A549 treated with ZK216348 at 1 μM for 4 hours (cell line): ENCODE results near the gene GIMAP5. TPM values are rescaled to one million over a fixed set of nuclear protein-coding genes. Genes with fewer than 3 reads are reported as not detected.

Source experiments
- total RNA-seq: library from RNA; stranded (reverse); fragments of 200-300 nt; extraction: Qiagen RNA extraction; gene quantifications from 5 replicates; pipeline ENCODE4 v1.2.3, GENCODE V29; 2022; ENCODE audit warnings: low read depth

The GIMAP5 gene
- 0.24 TPM in 1 of 5 replicates, not detected in the others for total RNA-seq

DNA sequence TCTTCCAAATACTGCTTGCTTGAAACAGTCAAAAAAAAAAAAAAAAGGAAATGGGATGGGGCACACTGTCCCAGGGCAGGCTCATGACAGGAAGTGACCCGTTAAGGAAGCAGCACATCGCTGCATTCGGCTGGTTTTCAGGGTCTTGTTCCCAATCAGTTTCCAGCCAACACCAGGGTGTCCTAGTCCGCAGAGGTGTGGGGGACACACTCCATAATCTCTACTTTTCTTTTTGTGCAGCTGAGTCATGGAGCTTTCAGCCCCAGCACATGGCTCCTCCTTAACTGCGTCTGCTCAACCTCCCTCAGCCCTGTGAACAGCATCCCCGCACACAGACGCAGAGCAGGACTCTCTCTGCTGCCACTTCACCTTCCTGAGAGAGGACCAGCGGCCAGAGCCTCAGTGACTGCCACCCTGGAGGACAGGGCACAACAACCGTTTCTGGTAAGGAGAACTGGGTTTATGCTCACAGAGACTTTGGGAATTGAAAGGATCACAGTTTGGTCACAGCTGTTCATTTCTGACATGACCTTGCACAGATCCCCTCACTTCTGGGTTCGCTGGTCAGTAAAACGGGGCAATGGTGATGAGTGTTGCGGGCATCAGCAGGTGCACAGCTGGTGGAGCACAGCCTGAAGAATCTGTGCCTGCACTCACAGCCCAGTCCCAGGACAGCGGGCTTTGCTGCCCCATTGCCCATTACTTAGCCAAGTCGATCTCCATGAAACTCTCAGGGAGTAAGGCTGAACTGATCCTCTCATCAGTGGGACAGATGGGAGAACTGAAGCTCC lies at the start of gene GIMAP5:
Gene GIMAP5 (plus strand): TSS at position 154 of the 791 bp plus-strand sequence. CDS start 3,467 bp downstream, outside the sequence.

DNA sequence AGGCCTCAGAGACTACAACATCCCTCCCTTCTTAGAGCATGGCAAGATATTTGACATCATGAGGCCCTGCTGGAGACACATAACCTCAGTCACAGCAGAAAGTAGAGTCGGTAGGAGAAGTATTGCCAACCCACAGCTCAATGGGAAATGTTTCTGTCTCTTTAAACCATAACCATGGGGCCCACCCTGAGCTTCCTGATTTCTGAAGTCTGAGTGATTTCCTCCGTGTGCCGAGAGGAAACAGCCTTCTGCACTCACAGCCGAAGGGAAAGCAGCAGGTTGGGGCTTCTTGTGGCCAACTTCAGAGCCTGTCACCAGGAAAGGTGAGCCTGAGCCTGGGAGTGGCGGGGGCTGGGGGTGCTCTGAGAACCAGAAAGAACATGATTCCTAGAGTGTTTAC lies 20.9 kb upstream of the GIMAP5 start, which contains the start of gene GIMAP1:
Gene GIMAP1 (plus strand): TSS at position 246 of the 400 bp plus-strand sequence. CDS start 2,435 bp downstream, outside the sequence.

Other genes starting within 250 kb of the GIMAP5 start
- not detected in 5 replicates for gene GIMAP7, start 222.5 kb upstream of the GIMAP5 start, total RNA-seq
- not detected in 5 replicates for gene GIMAP4, start 170.0 kb upstream of the GIMAP5 start, total RNA-seq
- not detected in 5 replicates for gene GIMAP6, start 105.0 kb upstream of the GIMAP5 start, total RNA-seq
- gene GIMAP2, start 51.7 kb upstream of the GIMAP5 start, total RNA-seq: not detected in 5 replicates
- not detected in 5 replicates for gene GIMAP1, start 20.8 kb upstream of the GIMAP5 start, total RNA-seq
- gene TMEM176B, start 62.9 kb downstream of the GIMAP5 start, total RNA-seq: not detected in 5 replicates
- gene TMEM176A, start 63.4 kb downstream of the GIMAP5 start, total RNA-seq: not detected in 5 replicates
- gene AOC1, start 115.1 kb downstream of the GIMAP5 start, total RNA-seq: 0.06 TPM in 1 of 5 replicates, not detected in the others
- gene KCNH2, start 240.9 kb downstream of the GIMAP5 start, total RNA-seq: 0.71 to 1.2 TPM (median 0.98 TPM) in 5 replicates